ENCODE results near the gene PCP4L1.
"Not testable (repeated sequence)": the region's sequence is repeated elsewhere in the genome, so short reads cannot be mapped to it uniquely, and the experiment has no call there.

Gene PCP4L1

GRCh38 chr1:161258439-161259344 is at the start of gene PCP4L1:
PCP4L1 (plus strand) TSS chr1:161258745; CDS start chr1:161258975, 230 bp downstream.
- DNase-seq: no peak

GRCh38 chr1:161209790-161210409 is 48.6 kb upstream of the PCP4L1 start:
- peak; percentile 49 for DNase-seq

- no peak for DNase-seq
Measured at GRCh38 chr1:161214369-161214768, 44.2 kb upstream of the PCP4L1 start.

- DNase-seq: no peak
Measured at GRCh38 chr1:161215076-161215475, 43.5 kb upstream of the PCP4L1 start, which contains the start of gene FCER1G. FCER1G (plus strand) TSS chr1:161215295; CDS start chr1:161215322, 27 bp downstream.

- no peak for DNase-seq
Measured at GRCh38 chr1:161216945-161217712, 41.4 kb upstream of the PCP4L1 start.

GRCh38 chr1:161217831-161218230 is 40.7 kb upstream of the PCP4L1 start:
- no peak for DNase-seq

- no peak for DNase-seq
Measured at GRCh38 chr1:161218301-161219077, 40.1 kb upstream of the PCP4L1 start.

- no peak for DNase-seq
Measured at GRCh38 chr1:161219078-161219892, 39.3 kb upstream of the PCP4L1 start.

GRCh38 chr1:161220002-161220401 is 38.5 kb upstream of the PCP4L1 start:
- no peak for DNase-seq

GRCh38 chr1:161222175-161223019 is 36.1 kb upstream of the PCP4L1 start:
- no peak for DNase-seq

- DNase-seq: no peak
Measured at GRCh38 chr1:161223805-161224694, 34.5 kb upstream of the PCP4L1 start.

GRCh38 chr1:161224695-161225087 is 33.9 kb upstream of the PCP4L1 start:
- DNase-seq: not testable (repeated sequence)

GRCh38 chr1:161225178-161225533 is 33.4 kb upstream of the PCP4L1 start:
- DNase-seq: no peak

- DNase-seq: peak; percentile 95
Measured at GRCh38 chr1:161225534-161226319, 32.8 kb upstream of the PCP4L1 start, which contains the start of gene TOMM40L. TOMM40L (plus strand) TSS chr1:161226060; CDS start chr1:161226490, 430 bp downstream.

- no peak for DNase-seq
Measured at GRCh38 chr1:161226320-161226711, 32.2 kb upstream of the PCP4L1 start.

- no peak for DNase-seq
Measured at GRCh38 chr1:161226759-161227158, 31.8 kb upstream of the PCP4L1 start.

GRCh38 chr1:161227196-161227871 is 31.2 kb upstream of the PCP4L1 start:
- DNase-seq: peak; percentile 86

GRCh38 chr1:161228032-161228431 is 30.5 kb upstream of the PCP4L1 start:
- DNase-seq: no peak
